GM23248 (cell line): Measurements from ENCODE around the gene LTB. TPM values are rescaled to one million over a fixed set of nuclear protein-coding genes. Genes with fewer than 3 reads are reported as not detected.

ENCODE experiments used
- DNase-seq: peaks from one replicate; pipeline ENCODE4 v3.0.0-alpha.2; 2015
- H2AFZ ChIP-seq: fragments of 200-600 bp; sonication (generic); 2 replicates; pipeline ENCODE4 v1.6.1; 2016; ENCODE audit warnings: antibody characterized with exemption
- H3F3A ChIP-seq: fragments of 200-600 bp; sonication (generic); 2 replicates; pipeline ENCODE4 v1.6.1; 2016; ENCODE audit warnings: mild to moderate bottlenecking, antibody characterized with exemption, mixed run types; ENCODE audit not compliant: insufficient read depth
- H3K27ac ChIP-seq: fragments of 200-600 bp; sonication (generic); 2 replicates; pipeline ENCODE4 v1.5.1; 2016; ENCODE audit warnings: mild to moderate bottlenecking
- H3K27me3 ChIP-seq: fragments of 200-600 bp; sonication (generic); replicated peaks from 2 replicates; pipeline ENCODE4 v1.6.1; 2016; ENCODE audit warnings: mild to moderate bottlenecking; ENCODE audit not compliant: insufficient read depth
- H3K36me3 ChIP-seq: fragments of 200-600 bp; sonication (generic); 2 replicates; pipeline ENCODE4 v1.6.1; 2016; ENCODE audit warnings: low read depth, mild to moderate bottlenecking
- H3K4me1 ChIP-seq: fragments of 200-600 bp; sonication (generic); 2 replicates; pipeline ENCODE4 v1.6.1; 2016; ENCODE audit warnings: mild to moderate bottlenecking; ENCODE audit not compliant: insufficient read depth
- H3K4me2 ChIP-seq: fragments of 200-600 bp; sonication (generic); one replicate; pipeline ENCODE4 v1.6.1; 2016; ENCODE audit warnings: mild to moderate bottlenecking; ENCODE audit not compliant: unreplicated experiment
- H3K4me3 ChIP-seq: fragments of 200-600 bp; sonication (generic); 2 replicates; pipeline ENCODE4 v1.5.1; 2016; ENCODE audit warnings: mild to moderate bottlenecking
- H3K79me2 ChIP-seq: fragments of 200-600 bp; sonication (generic); 2 replicates; pipeline ENCODE4 v1.6.1; 2016; ENCODE audit warnings: mild to moderate bottlenecking; ENCODE audit not compliant: insufficient read depth
- H3K9ac ChIP-seq: fragments of 200-600 bp; sonication (generic); 2 replicates; pipeline ENCODE4 v1.6.1; 2016; ENCODE audit warnings: mild to moderate bottlenecking
- H3K9me2 ChIP-seq: fragments of 200-600 bp; sonication (generic); 2 replicates; pipeline ENCODE4 v1.6.1; 2016; ENCODE audit warnings: mixed run types, mild to moderate bottlenecking, moderate library complexity; ENCODE audit not compliant: insufficient read depth
- H3K9me3 ChIP-seq: fragments of 200-600 bp; sonication (generic); one replicate; pipeline ENCODE4 v1.6.1; 2017; ENCODE audit warnings: low read depth
- H4K20me1 ChIP-seq: fragments of 200-600 bp; sonication (generic); 2 replicates; pipeline ENCODE4 v1.6.0; 2016; ENCODE audit not compliant: insufficient read depth
- EZH2 ChIP-seq: fragments of 200-600 bp; sonication (generic); IDR thresholded peaks from 2 replicates; pipeline ENCODE4 v1.6.1; 2018; ENCODE audit warnings: antibody characterized with exemption, mild to moderate bottlenecking; ENCODE audit not compliant: insufficient read depth, poor library complexity, severe bottlenecking
- EZH2phosphoT487 ChIP-seq: fragments of 200-600 bp; sonication (generic); IDR thresholded peaks from 2 replicates; pipeline ENCODE4 v1.6.1; 2018; ENCODE audit warnings: antibody characterized with exemption, moderate library complexity, mild to moderate bottlenecking, low read depth; ENCODE audit not compliant: insufficient read depth
- WGBS, 2 experiments: methylation state at CpG; one replicate each; pipeline ENCODE4 v1.1.6; 2015 to 2017; ENCODE audit warnings: low lambda C conversion rate in 2 of 2, low coverage in 1 of 2; ENCODE audit errors: missing lambda C conversion rate in 2 of 2; 5-methylcytosine and 5-hydroxymethylcytosine counted together
- in situ Hi-C: fragments of 300-500 bp; cut with MboI; formaldehyde crosslinking; loops from 2 replicates; pipeline ENCODE4 v1.15.0; 2020
- polyA plus RNA-seq: library from polyadenylated mRNA; unstranded; fragments of >200 nt; fragmentation: Nextera tagmentation; extraction: Ambion mirVana; gene quantifications from 2 replicates; pipeline ENCODE4 v1.2.1, GENCODE V29; 2016
- total RNA-seq: library from RNA; depleted of rRNA; stranded (reverse); fragments of >200 nt; shearing (Covaris generic); gene quantifications from 2 replicates; pipeline ENCODE4 v1.2.3, GENCODE V29; 2014

Gene LTB
- total and polyA plus RNA-seq, 2 experiments from 2014 or later, result not detected

GRCh38 chr6:31581434-31582229 lies 592 bp downstream of the LTB start:
- H3K79me2 ChIP-seq, result no peaks in the 10 kb centered on the region
- DNase-seq, result no peak
- WGBS, 2 experiments, result 19 to 25% methylated on average over 21 of the region's 21 CpGs
- H3K4me1 ChIP-seq, result peaks cover 4% of the 10 kb centered on the region; the same call in 1 of the 2 replicates
- no peaks in the 10 kb centered on the region for H3K9me3 ChIP-seq
- H3K36me3 ChIP-seq, result no peaks in the 10 kb centered on the region
- H2AFZ ChIP-seq, result peak overlapping the region; percentile 98
- H3F3A ChIP-seq, result no peaks in the 10 kb centered on the region
- no peaks in the 10 kb centered on the region for H3K9me2 ChIP-seq
- H3K4me2 ChIP-seq, result peak overlapping the region; percentile 96
- peak overlapping the region; percentile 87 for H3K9ac ChIP-seq
- no peak for TF ChIP-seq EZH2
- H3K27ac ChIP-seq, result no peak overlapping the region
- H4K20me1 ChIP-seq, result no peaks in the 10 kb centered on the region
- H3K27me3 ChIP-seq, result no peaks in the 10 kb centered on the region
- H3K4me3 ChIP-seq, result peak overlapping the region; percentile 97
- in situ Hi-C loops, result no loop called here

- WGBS, 2 experiments, result 1 to 2% methylated on average over 48 to 57 of the region's 62 CpGs
- Histone ChIP-seq H3K4me3 (peak overlapping the region; percentile 97), H3F3A (no peaks in the 10 kb centered on the region), H3K79me2 (no peaks in the 10 kb centered on the region), H3K4me2 (peak overlapping the region; percentile 96), H2AFZ (peak overlapping the region; percentile 98), H3K27ac (no peak overlapping the region), H4K20me1 (no peaks in the 10 kb centered on the region), H3K9ac (peak overlapping the region; percentile 87), H3K27me3 (no peaks in the 10 kb centered on the region), H3K9me3 (no peaks in the 10 kb centered on the region), H3K9me2 (no peaks in the 10 kb centered on the region), H3K36me3 (no peaks in the 10 kb centered on the region), H3K4me1 (peaks cover 4% of the 10 kb centered on the region; the same call in 1 of the 2 replicates)
- no peak for TF ChIP-seq EZH2phosphoT487
- no peak for TF ChIP-seq EZH2
- DNase-seq, result peak; percentile 85
- in situ Hi-C loops, result no loop called here
These were observed 1.3 kb downstream of the LTB start for GRCh38 chr6:31580807-31581433.

- Histone ChIP-seq H3K4me3 (peak overlapping the region; percentile 97), H3K9me3 (no peaks in the 10 kb centered on the region), H3K9ac (peak overlapping the region; percentile 87), H3K36me3 (no peaks in the 10 kb centered on the region), H4K20me1 (no peaks in the 10 kb centered on the region), H2AFZ (peak overlapping the region; percentile 98), H3K4me2 (peak overlapping the region; percentile 96), H3K9me2 (no peaks in the 10 kb centered on the region), H3K4me1 (peaks cover 4% of the 10 kb centered on the region; the same call in 1 of the 2 replicates), H3F3A (no peaks in the 10 kb centered on the region), H3K27ac (no peak overlapping the region), H3K27me3 (no peaks in the 10 kb centered on the region), H3K79me2 (no peaks in the 10 kb centered on the region)
- WGBS, 2 experiments, result 40 to 49% methylated on average over 11 of the region's 11 CpGs
- no peak for TF ChIP-seq EZH2phosphoT487
- TF ChIP-seq EZH2, result no peak
- no peak for DNase-seq
- in situ Hi-C loops, result no loop called here
These were observed 1.8 kb downstream of the LTB start for GRCh38 chr6:31580438-31580740.

GRCh38 chr6:31579546-31580437 lies 2.4 kb downstream of the LTB start:
- no peaks in the 10 kb centered on the region for H4K20me1 ChIP-seq
- H3K9me3 ChIP-seq, result no peaks in the 10 kb centered on the region
- no peaks in the 10 kb centered on the region for H3K79me2 ChIP-seq
- no peak overlapping the region for H3K27ac ChIP-seq
- H3K4me2 ChIP-seq, result no peak overlapping the region
- peaks cover 4% of the 10 kb centered on the region; the same call in 1 of the 2 replicates for H3K4me1 ChIP-seq
- H3K9ac ChIP-seq, result no peak overlapping the region
- no peaks in the 10 kb centered on the region for H3K9me2 ChIP-seq
- H2AFZ ChIP-seq, result peak overlapping the region; percentile 98
- in situ Hi-C loops, result no loop called here
- TF ChIP-seq EZH2phosphoT487 (no peak), EZH2 (no peak)
- no peaks in the 10 kb centered on the region for H3K36me3 ChIP-seq
- no peaks in the 10 kb centered on the region for H3F3A ChIP-seq
- WGBS, 2 experiments, result 80% methylated on average over 8 of the region's 8 CpGs
- H3K4me3 ChIP-seq, result no peak overlapping the region
- no peak for DNase-seq
- no peaks in the 10 kb centered on the region for H3K27me3 ChIP-seq
